Head of caudate nucleus (tissue), 42 donors: ENCODE data around the gene SEC14L3.

Experiments
- DNase-seq, 42 donors: peaks; one replicate each; pipeline versions ENCODE4 v3.0.0 to v3.0.0-alpha.2; 2020 to 2021; ENCODE audit warnings: mixed read lengths in 7 of 42
- intact Hi-C: fragments of 100-400 bp; cut with DNase I; formaldehyde crosslinking; loops from one replicate; pipeline ENCODE4 v1.15.0; 2022

The SEC14L3 gene

DNA sequence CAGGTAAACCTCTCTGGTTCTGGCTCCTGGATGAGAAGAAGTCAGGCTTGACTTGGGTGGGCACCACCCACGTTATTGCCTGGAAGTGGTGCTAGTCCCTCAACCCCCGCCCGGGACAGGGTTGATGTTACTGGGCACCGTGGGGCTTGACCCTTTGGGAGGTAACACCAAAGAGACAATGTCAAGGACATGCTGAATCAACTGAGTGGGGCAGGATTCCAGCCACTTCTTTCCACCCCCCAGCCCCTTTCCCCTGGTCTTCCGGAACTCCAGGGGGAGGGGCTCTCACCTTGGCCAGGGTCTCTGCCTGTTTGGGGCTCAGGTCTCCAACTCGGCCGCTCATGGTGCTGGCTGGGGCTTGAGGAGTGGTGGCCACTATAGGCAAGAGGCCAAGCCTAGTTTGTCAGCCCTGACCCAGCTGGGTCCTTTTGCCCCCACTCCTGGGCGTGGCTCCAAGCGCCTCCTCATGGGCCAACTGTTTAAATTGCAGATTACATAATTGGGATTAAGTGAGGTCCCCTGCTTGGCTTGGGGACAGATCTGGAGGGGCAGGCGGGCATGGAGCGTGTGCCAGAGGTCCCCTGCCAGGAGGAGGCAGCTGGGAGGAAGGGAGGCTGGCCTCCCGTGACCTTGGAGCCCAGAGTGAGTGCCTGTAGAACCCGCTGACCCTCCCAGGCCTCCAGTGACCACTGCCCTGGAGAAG is at the start of gene SEC14L3:
Gene SEC14L3, minus strand, starts transcription at position 402 of the 703 bp plus-strand sequence. Its CDS starts 59 bp downstream, at position 343.
- intact Hi-C loops: no loop called here
- peak in 1 of 42 donors; percentile 26 for DNase-seq

DNA sequence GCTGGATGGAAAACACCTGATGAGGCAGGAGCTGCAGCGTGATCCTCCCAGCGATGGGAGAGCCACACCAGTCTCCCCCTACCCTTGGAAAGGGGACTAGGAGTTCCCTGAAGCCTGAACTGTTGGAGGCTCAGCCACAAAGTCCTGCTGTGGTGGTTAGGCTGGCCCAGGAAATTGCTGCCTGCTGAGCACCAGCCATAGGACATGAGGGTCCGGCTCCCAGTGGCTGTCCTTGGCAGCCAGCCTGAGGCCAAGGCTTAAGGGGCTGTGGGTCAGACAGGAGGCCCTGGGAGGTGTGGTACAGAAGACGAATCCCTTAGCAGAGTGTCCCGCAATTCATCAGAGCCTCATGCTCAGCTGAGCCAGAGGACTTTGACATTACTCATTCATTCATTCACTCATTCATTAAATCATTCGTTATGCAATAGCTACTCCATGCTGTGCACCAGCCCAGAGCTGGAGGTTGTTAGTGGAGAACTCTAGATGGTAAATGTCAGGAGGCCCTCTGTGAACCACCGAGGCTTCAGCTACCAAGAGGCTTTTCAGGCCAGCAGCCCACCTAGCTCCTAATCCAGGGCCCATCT is 48.1 kb upstream of the SEC14L3 start:
- intact Hi-C loops: no loop called here
- no peak for DNase-seq

DNA sequence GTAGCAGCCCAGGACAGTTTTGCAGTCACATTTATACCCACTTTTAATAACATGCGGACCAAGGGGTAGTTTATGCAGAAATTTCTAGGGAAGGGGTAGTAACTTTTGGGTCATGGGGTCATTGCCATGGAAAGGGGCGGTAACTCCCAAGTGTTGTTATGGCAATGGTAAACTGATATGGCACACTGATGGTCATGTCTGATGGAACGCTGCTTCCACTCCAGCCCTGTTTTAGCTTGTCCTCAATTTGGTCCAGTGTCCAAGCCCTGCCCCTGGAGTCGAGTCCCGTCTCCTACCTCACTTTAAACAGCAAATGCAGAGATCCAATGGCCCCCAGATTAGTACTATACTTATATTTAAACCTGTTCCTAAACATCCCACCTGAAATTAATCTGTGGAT is 44.9 kb upstream of the SEC14L3 start:
- DNase-seq: no peak
- intact Hi-C loops: no loop called here

DNA sequence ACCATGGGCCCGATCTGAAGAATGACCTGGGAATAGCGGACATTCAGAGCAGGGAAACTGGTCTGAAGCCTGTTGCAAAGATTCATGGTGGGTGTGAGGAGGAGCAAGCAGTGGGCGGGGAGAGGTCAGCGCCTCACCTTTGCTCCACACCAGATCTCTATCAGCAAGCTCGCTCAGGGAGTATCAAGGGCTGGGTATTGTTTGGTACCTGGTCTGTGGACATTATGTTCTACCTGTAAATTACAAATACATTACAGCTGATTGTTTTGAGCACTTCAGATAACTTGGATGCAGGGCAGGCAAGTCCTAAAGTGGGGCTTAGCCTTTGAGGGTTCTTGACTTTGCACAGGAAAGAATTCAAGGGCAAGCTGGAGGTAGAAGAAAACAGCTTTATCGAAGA is 44.5 kb upstream of the SEC14L3 start:
- DNase-seq: no peak
- intact Hi-C loops: no loop called here

GRCh38 chr22:30514252-30514651 is 42.4 kb upstream of the SEC14L3 start:
- DNase-seq: no peak
- intact Hi-C loops: no loop called here

- intact Hi-C loops: no loop called here
- DNase-seq: no peak
These were observed 41.6 kb upstream of the SEC14L3 start for GRCh38 chr22:30513462-30513861.

GRCh38 chr22:30511911-30512310 is 40.1 kb upstream of the SEC14L3 start:
- no peak for DNase-seq
- intact Hi-C loops: no loop called here

DNA sequence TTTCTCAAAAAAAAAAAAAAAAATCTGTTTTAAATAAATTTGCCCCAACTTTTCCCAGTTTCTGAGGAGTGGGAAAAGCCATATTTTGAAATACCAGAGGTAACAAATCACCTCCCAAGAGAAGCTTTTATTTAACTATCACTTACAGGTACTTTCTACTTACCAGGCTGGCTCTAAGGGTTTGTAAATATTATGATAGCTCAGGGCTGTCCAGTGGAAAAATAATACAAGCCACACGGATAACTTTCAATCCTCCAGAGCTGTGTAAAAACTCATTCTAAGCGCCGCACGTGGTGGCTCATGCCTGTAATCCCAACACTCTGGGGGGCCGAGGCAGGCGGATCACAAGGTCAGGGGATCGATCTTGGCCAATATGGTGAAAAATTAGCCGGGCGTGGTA is 39.3 kb upstream of the SEC14L3 start:
- DNase-seq: no peak
- intact Hi-C loops: no loop called here

DNA sequence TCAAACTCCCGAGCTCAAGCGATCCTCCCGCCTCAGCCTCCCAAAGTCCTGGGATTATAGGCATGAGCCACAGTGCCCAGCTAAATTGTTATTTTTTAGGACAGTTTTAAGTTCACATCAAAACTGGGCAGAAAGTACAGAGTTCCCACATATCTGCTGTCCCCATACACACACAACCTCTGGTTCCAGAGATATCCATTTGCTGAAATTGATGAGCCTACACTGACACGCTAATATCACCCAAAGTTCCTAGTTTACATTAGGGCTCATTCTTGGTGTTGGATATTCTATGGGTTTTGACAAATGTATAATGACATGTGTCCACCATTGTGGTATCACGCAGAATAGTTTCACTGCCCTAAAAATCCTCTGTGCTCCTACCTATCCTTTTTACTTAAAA is 36.4 kb upstream of the SEC14L3 start:
- intact Hi-C loops: no loop called here
- DNase-seq: no peak

DNA sequence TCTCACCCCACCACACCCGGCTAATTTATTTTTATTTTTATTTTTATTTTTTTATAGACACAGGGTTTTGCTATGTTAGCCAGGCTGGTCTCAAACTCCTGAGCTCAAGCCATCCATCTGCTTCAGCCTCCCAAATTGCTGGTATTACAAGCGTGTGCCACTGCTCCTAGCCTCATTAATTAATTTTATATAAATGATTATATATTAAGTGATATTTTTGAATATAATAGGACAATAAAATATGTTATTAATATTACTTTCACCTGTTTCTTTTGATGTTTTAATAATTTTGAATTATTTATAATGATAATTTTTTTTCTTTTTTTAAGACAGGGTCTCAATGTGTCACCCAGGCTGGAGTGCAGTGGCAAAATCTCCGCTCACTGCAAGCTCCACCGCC is 35.9 kb upstream of the SEC14L3 start:
- intact Hi-C loops: no loop called here
- DNase-seq: no peak

GRCh38 chr22:30506507-30506968 is 34.7 kb upstream of the SEC14L3 start:
- intact Hi-C loops: no loop called here
- peak in 1 of 42 donors; percentile 39 for DNase-seq

DNA sequence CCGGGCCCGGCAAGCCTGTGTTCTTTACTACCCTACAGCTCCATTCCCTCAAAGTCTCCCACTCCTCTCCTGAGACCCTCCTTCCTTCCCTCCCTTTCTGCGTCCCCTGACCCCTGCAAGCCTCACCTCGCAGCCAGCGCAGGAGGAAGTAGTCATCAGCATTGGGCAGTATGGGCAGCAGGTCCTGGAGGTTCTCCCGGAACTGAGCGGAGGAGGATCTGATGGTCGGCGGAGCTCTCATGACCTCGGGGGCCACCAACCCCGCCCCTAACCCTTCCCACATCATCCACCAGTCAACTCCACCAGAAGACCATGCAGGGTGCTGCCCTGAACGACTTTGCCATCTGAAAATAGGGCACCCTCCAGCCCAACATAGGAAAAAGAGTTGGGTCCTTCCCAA is 31.7 kb upstream of the SEC14L3 start:
- DNase-seq: no peak
- intact Hi-C loops: no loop called here

DNA sequence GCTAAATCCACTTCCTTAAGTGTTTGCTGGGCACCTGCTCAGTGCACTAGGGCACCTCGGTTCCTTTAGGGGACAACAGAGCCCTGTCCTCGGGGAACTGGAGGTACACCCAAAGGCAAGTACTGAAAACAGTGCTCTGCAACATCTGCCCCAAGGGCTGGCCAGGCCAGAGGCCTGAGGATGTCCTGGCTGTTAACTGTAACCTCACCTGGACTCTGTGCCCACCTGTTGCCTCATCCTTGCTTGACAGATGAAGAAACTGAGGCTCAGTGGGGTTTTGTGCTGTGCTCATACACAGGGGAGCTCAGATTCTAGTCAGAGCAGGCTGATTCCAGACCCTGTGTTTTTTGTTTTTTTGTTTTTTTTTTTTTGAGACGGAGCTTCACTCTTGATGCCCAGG is 31.1 kb upstream of the SEC14L3 start:
- intact Hi-C loops: no loop called here
- DNase-seq: no peak

DNA sequence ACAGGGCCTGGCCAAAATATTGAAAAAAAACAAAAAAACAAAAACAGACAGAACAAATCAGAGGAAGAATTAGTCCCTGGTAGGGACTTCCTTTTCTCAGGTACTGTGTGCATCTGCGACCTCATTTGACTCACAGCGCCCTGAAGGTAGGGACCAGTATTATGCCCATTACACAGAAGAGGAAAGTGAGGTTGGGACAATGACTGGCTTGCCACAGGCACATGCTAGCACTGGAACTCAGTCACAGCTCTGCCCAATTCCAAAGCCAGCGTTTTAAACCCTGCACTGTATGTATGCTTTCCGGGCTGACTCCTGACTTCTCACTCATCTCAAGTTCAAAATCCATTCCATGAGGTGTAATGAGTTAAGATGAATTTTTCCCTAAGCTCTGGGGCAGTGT is 30.3 kb upstream of the SEC14L3 start:
- no peak for DNase-seq
- intact Hi-C loops: no loop called here

GRCh38 chr22:30500628-30501027 is 28.8 kb upstream of the SEC14L3 start:
- intact Hi-C loops: no loop called here
- DNase-seq: no peak

DNA sequence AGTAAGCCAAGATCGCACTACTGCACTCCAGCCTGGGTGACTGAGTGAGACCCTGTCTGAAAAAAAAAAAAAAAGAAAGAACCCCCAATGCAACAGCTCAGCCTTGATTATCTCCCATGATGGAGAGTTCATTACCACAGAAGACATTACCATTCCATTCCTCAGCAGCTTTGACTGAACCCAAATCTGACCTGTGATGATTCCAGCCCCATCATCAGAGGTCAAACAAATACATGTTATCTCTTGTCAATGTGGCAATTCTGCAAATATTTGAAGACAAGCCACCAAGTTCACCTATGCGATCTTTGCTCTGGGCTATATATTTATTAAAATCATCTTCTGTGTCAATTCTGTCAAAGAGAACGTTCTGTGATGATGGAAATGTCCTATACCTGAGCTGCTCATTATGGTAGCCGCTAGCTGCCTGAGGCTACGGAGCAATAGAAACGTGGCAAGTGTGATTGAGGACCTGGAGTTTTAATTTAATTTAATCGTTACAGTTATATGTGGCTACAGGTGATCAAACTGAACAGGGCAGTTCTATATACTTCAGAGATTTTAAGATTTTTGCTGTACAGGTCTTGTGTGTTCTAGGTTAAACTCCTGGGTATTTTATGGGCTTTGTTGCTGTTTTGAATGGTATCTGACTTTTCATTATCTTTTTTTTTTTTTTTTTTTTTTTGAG is 25.8 kb upstream of the SEC14L3 start:
- intact Hi-C loops: no loop called here
- no peak for DNase-seq

DNA sequence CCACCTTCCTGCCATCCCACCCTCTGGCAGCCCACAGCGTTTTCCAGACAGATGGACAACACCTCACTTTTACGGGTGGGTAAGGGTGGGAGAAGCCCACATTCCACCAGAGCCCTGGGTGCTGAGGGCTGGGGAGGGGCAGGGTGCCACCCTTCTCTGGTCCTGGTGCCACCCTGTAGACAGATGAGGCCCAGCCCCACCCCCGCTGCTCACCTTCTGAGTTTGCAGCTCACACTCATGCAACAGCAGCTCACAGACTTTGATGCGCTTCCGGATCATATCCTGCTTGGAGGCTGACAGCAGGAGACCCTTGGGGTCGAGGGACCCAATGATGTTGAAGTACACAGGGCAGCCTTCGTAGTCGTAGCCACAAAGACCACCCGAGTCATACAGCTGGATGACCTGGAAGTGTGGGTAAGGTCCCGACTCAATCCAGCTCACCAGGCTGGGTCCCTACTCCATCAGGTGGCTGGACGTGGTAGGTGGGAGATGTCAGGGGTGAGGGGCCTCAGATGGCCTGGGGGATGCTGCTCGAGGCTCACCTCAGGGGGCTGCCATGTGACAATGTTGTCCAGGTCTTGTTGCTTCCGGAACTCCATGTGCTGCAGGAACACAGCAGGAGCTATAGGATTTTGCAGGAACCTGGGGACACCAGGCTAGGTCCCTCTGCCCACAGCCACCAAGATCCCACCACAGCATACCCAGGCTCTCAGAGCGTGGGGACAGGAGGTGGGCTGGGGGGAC is 23.4 kb upstream of the SEC14L3 start:
- intact Hi-C loops: no loop called here
- DNase-seq: no peak

DNA sequence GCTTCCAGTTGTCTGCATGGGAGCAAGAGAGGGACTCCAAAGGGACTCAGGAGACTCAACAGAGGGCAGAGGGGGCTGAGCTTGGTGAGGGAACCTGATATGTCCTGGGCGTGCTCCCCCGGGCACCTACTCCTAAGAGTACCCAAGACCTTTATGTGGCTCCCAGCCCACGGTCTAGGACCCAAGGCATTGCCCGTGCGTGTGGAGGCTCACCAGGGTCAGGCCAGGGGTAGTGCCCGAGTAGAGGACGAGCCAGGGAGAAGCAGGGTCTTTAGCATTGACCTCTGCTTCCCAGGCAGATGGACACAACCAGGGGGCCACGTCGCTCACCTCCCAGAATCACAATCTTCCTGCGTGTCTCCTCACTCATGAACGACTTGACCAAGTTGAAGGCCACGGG is 20.3 kb upstream of the SEC14L3 start:
- intact Hi-C loops: no loop called here
- no peak for DNase-seq

DNA sequence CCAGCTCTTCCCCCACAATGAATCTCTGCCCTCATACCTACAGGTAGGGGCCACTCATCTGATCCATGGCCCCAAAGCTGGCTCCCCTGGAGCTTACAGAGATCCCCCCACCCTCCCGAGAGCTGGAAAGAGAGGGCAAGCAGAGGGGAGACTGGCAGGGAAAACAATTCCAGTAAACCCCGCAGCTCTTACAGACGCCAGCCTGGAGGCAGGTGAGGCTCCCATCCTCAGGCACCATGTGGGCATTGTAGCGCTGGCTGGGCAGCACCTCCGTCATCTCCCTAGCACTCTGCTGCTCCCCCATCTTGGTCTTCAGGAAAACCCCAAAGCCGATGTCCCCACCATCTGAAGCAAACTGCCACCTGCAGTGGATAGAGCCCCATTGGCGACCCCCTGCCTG is 19.6 kb upstream of the SEC14L3 start:
- no peak for DNase-seq
- intact Hi-C loops: no loop called here

DNA sequence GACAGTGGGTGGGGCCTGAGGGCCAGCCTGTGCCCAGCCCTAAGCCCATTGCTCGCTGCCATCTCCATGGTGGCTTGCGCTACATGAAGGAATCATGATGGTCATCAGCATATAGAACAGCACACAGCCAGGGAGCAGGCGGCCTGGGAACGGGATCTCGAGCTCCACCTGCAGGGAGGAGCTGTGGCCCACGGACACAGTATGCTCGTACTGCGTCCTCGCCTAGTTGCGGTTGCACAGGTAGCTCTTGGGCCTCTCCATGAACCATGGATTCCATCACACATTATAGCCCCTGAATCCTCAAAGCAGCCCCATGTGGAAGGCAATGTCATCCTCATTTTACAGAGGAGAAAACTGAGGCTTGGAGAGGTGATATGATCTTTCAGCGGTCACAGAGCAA is 18.6 kb upstream of the SEC14L3 start:
- DNase-seq: no peak
- intact Hi-C loops: no loop called here
